HG03095 (cell line): ENCODE measurements around the gene PPHLN1.
"Not testable (repeated sequence)": the region's sequence is repeated elsewhere in the genome, so short reads cannot be mapped to it uniquely, and the experiment has no call there.

Experiments used
- ATAC-seq: cut with Tn5 transposase; IDR thresholded peaks from one replicate; pipeline ENCODE4 v1.9.1; 2021; ENCODE audit warnings: moderate library complexity; ENCODE audit not compliant: unreplicated experiment

The PPHLN1 gene

GRCh38 chr12:42322567-42322966 is 3.4 kb upstream of the PPHLN1 start:
- no peak for ATAC-seq

DNA sequence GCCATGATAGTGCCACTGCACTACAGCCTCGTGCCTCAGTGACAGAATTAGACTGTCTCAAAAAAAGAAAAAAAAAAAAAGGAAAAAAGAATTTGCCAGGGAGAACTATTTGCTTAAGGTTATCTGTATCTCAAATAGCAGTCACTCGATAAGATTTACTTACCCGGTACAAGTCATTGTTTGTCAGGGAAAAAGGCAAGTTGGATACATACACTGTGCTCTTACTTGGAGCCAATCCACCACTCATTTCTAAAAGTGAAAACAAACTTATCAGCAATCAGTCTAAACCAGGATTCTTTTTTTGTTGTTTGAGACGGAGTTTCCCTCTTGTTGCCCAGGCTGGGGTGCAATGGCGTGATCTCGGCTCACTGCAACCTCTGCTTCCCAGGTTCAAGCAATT is 2.1 kb upstream of the PPHLN1 start:
- no peak for ATAC-seq

- ATAC-seq: no peak
These were observed 678 bp upstream of the PPHLN1 start for GRCh38 chr12:42325326-42325652.

DNA sequence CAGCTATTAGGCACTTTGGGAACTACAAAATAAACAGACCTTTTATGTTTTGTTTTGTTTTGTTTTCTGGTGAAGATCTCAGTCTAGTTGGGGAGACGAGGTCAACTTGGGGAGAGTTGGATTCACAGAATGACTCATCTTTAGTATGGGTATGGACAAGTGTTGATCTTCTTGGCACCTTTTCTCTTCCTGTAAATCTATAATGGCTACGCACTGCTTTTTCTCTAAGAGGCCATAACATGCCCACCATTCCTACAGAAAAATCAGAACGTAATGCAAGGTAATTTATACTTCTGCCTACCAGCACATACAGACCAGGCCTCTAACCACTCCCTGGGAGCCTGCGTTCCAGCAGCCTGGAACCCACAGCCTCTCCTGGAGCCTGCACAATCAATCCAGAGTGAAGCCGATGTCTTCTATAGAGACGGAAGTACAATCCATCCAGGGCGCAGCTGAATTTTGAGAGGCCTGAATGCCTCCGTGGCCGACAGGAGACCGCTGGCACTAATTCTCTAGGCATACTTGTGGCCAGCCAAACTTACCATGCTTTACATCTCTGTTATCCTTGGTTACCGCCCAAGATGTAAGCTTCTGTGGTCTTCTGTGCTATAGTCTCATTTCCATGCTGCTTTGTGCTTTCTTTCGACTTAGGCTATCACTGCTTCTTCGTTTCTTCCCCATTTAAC is 717 bp downstream of the PPHLN1 start:
- ATAC-seq: no peak

DNA sequence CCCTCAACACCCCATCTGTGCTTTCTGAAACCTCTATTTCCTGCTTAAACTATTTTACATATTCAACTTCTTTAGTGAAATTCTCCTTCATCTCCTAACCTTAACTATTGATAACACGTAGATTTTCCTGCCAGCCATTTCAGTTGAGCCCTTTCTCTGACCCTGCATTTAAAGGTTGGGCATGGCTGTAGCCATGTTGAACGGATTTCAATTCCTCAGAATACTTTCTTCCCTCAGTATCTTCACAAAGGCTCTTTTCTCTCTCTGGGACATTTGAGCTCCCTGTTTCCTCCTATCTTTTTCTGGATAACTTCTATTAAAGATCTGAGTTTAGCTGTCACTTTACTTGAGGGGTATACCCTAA is 1.2 kb downstream of the PPHLN1 start:
- no peak for ATAC-seq

- ATAC-seq: not testable (repeated sequence)
These were observed 4.1 kb downstream of the PPHLN1 start for GRCh38 chr12:42330097-42330496.

- ATAC-seq: peak; percentile 88
These were observed 6.6 kb downstream of the PPHLN1 start for GRCh38 chr12:42332301-42333285.

DNA sequence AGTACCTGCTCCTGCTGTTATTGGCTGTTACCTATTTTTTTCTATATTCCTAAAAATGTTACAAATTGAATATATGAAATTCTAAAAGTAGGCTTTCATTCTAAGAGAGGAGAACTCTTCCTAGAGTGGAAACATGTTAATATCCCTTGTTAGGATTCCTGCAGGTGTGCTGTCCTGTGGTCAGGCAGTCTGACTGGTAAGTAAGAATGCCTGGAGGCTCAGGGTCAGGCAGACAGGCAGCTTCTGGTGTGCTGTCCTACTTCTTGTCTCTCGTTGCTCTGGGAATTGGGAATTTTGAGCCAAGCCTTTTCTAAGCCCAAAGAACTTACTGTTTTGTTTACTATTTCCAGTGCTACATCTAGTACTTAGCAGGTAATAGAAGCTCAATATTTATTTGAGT is 10.3 kb downstream of the PPHLN1 start:
- no peak for ATAC-seq

DNA sequence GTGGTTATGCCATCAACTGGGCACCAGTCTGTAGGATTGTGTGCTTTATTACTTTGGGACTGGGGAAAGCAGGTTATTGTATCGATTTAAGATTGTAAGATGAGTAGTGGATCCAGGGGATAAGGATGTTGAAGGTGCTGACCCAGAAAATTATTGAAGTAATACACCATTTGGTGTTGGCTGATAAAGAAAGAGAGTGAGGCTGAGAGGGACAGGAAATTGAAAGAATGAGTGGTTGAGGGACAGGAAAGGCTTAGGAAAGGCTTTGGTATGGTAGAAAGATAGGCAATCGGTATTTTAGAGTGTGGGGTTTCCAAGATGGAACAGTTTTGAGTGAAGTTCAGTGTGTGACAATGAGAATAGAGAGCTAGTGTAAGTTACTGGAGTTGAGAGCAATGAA is 12.3 kb downstream of the PPHLN1 start:
- no peak for ATAC-seq

GRCh38 chr12:42342028-42342427 is 16.1 kb downstream of the PPHLN1 start:
- no peak for ATAC-seq

GRCh38 chr12:42343721-42344120 is 17.8 kb downstream of the PPHLN1 start:
- ATAC-seq: no peak

GRCh38 chr12:42346403-42347002 is 20.5 kb downstream of the PPHLN1 start:
- no peak for ATAC-seq

- not testable (repeated sequence) for ATAC-seq
These were observed 23.4 kb downstream of the PPHLN1 start for GRCh38 chr12:42349119-42350020.

- not testable (repeated sequence) for ATAC-seq
These were observed 24.0 kb downstream of the PPHLN1 start for GRCh38 chr12:42350021-42350407.

GRCh38 chr12:42356344-42356743 is 30.4 kb downstream of the PPHLN1 start:
- no peak for ATAC-seq

- peak; percentile 80 for ATAC-seq
These were observed 34.9 kb downstream of the PPHLN1 start for GRCh38 chr12:42360747-42361403.

DNA sequence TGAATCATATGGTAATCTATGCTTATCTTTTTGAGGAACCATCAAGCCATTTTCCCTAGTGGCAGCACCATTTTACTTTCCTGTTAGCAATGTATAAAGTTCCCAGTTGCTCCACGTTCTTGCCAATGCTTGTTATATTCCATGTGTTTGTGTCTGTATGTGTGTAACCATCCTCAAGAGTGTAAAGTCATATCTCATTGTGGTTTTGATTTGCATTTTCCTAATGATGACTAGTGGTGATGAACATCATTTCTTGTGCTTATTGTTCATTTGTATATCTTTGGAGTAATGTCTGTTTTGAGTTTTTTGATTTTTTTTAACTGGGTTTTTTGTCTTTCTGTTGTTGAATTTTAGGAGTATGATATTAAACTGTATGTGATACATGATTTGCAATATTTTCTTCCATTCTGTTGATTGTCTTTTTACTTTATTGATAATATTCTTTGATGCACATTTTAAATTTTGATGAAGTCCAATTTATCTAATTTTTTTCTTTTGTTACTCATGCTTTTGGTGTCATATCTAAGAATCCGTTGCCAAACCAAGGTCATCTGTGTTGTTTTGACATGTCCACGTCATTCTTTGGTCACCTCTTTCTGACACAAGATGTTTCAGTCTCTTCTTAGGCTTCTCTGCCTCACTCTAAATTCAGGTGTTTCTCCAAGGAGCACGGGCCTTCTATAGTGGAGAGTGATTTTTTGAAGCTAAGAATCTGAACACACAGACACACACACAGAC is 36.1 kb downstream of the PPHLN1 start:
- ATAC-seq: no peak

DNA sequence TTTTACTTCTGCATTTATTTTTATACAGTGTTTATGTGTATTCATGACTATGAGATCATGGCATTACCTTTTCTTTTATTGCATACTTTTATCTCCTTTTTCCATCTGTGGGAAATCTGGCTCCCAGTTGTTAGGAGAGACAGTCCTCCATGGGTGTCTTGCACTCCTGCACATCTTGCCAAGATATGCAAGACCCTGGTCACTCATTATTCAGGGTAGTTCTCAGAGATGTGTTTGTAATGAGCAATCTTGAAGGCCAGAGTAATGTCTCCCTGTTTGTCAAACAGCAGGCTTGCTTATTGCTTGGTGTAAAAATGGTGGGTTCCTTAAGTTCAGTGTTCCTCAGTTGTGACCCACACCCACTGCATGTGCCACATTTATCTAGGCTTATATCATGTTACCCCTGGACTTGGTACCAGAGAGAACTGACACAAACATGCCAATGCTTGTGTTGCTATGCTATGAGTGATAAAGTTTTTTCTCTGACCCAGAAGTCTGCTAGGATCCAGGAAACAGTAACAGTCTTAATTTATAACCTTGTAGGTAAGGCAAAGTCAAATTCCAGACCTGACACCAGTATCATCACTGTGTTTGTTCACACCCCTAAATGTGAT is 36.8 kb downstream of the PPHLN1 start:
- ATAC-seq: no peak

DNA sequence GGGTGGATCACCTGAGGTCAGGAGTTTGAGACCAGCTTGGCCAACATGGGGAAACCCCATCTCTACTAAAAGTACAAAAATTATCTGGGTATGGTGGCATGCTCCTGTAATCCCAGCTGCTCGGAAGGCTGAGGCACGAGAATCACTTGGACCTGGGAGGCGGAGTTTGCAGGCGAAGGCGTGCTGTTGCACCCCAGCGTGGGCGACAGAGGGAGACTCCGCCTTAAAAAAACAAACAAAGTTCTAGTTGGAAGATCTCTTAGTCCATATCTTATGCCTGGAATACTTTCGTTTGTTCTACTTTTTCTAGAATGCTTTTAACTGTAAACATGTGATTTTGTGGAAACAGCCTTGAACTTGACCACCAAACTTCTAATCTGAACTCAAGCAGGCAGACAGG is 38.7 kb downstream of the PPHLN1 start:
- no peak for ATAC-seq
